HG03469 (cell line): ENCODE results near the gene NUDT4.
A peak's percentile ranks its signal among the peaks of the same experiment; 100 is the strongest.
"Not testable (repeated sequence)": the region's sequence is repeated elsewhere in the genome, so short reads cannot be mapped to it uniquely, and the experiment has no call there.

Experiments
- ATAC-seq: cut with Tn5 transposase; IDR thresholded peaks from one replicate; pipeline ENCODE4 v1.9.1; 2021; ENCODE audit warnings: mild to moderate bottlenecking, moderate library complexity, moderate number of reproducible peaks; ENCODE audit not compliant: unreplicated experiment

Gene NUDT4

DNA sequence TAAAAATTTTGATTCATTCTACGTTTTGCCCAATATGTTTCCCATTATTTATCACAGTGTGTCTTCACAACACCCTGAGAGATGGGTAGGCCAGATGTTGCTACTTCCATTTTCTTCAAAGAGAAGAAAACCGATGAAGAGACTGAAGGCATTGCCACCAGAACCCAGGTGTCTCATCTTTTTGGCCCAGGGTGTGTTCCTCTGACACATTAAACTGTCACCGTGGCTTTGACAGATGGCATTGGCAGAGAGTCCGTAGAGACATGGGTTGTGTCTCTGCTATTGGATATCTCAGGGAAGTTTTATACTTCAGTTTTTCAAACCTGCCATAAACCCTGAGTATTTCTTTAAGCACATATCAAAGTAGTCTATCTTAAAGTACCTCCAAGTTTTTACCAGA, 11.3 kb upstream of the NUDT4 start:
- ATAC-seq, result no peak

DNA sequence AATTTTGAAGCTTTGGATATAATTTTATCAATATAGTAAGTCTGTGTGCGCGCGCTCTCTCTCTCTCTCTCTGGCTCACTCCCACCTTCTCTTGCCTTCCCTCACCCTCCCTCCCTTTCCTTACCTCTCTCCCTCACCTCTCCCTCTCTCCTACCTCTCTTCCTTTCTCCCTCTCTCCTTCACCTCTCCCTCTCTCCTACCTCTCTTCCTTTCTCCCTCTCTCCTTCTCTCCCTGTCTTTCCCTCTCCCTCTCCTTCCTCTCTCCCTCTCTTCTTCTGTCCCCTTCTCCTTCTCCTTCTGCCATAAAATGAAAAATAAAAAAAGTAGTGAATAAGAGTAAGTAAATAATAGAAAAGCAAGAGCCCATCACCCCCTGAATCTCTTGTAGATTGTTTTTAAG, 9.0 kb upstream of the NUDT4 start:
- no peak for ATAC-seq

DNA sequence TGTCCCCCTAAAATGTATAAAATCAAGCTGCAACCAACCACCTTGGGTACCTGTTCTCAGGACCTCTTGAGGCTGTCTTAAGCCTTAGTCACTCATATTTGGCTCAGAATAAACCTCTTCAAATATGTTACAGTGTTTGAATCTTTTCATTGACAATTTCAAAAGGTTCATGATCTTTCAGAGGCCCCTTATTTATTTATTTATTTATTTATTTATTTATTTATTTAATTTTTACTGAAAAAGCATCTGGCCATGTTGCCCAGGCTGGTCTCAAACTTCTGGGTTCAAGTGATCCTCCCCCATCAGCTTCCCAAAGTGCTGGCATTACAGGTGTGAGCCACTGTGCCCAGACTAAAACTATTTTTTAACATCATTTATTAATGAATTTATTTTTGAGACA, 8.2 kb upstream of the NUDT4 start:
- no peak for ATAC-seq

DNA sequence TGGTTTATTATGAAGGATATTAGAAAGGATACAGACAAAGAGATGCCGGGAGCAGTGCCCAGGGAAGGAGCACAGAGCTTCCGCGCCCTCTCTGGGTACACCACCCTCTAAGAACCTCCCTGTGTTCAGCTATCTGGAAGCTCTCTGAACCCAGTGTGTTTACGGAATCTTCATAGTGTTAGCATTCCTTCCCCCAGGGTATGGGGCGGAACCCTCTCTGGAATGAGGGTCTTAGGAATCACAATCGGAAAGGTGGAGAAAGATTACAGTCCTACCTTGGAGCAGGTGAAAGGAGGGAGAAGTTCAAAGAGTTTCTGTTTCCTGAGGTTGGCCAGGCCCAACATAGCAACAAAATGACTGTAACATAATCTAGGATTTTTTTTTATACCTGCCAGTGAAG, 6.8 kb upstream of the NUDT4 start:
- no peak for ATAC-seq

DNA sequence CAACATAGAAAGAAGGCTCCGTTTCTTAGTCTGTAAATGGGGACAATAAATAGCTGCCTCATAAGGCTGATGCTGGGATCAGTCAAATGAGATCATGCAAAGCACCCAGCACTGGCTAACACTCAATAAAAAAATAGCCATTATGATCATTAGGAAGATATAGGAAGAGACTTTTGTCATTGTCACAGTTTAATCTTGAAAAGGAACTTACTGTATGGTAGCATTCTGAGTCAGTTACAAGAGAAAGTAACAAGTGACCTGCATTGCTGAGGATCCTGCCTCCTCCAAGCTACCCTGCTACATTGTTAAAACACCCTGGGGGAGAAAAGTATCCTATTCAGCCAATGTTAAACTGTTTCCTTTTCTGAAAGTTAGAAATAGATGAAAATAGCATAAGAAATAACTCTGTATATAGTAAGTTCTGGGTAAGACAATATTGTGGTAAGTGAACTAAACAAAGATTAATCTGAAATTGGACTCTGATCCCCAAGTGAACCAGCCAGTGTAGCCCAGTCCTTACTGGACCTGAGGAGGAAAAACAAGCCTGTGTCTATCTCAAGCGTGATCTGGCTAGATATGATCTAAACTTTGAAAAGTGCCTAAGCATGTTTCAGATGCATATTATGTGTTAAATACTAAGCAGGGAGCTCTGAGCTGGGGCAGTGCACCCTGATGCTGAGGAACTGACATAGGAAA, 3.6 kb upstream of the NUDT4 start:
- ATAC-seq, result no peak

DNA sequence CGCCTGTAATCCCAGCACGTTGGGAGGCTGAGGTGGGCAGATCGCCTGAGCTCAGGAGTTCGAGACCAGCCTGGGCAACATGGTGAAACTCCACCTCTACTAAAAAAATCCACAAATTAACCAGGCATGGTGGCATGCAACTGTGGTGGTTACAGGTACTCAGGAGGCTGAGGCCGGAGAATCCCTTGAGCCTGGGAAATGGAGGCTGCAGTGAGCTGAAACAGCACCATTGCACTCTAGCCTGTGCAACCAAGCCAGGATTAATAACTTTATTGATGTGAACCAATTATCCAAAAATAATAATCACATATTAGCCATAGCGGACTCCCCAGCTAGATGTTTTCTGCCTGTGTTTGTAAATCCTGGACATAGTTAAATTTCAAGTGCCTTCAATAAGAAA, 1.8 kb upstream of the NUDT4 start:
- no peak for ATAC-seq

DNA sequence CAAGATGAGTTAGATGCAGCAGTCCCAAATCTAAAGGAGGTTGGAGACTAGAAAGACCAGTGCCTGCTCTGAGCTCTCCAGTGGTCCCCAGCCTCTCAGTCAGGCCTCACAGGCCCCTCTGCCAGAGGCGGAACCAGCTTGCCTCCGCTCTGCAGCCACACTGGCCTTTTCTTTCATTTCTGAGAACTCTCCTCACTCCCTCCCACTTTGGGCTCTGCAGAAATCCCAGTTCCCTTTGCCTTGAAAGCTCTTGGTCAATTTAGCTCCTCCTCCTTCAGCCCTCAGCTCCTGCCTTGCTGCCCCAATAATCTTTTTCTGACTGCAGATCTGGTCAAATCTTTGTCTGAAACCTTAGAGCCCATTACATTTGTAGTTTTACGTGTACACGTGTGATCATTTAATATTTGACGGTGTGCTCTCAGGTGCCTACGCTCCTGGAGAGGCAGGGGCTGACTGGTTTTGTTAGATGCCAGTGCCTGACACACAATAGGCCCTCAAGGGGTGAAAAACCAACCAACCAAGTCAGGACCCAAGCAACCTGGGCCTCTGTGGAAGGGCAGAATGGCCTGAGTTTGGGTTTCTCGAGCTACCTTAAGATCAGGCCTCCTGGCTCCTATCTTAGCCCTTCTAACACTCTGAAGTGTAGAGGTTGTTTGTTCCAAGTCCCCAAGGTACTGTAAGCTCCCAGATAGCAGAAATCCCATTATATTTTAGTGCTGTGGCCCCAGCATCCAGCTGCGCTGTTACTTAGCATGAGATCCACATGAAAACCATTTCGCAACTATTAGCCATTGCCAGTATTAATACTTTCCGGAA, 1.1 kb upstream of the NUDT4 start:
- ATAC-seq, result no peak

DNA sequence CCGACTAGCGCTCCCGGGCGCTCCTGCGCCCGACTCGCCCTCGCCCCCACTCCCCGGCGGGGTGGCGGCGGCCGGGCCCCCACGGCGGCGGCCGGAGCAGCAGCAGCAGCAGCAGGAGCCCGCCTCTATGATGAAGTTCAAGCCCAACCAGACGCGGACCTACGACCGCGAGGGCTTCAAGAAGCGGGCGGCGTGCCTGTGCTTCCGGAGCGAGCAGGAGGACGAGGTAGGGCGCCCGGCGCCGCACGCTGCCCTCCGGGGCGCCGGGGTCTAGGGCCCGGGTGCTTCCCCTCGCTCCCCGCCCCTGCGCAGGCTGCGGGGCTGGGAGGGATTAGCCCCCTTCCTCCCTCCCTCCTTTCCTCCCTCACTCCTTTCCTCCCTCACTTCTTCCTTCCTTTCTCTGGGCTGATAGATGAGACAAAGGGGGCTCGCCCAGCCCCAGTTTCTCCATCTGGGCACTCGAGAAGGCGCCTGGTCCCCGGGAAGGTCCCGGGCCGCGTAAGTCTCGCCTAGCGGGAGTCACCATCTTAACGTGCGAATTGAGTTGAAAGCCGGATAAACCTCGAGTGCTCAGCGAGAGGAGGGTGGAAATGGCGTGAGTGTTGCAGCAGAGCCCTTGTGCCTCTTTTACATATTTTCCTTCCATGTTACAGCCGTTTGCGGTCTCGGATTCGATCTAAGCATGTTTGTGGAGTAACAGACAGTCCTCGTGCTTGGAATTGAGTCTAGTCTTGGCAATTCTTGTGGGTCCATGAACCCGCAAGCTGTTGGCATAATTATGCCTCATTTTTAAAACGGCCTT, 672 bp downstream of the NUDT4 start:
- ATAC-seq, result peak; percentile 15

DNA sequence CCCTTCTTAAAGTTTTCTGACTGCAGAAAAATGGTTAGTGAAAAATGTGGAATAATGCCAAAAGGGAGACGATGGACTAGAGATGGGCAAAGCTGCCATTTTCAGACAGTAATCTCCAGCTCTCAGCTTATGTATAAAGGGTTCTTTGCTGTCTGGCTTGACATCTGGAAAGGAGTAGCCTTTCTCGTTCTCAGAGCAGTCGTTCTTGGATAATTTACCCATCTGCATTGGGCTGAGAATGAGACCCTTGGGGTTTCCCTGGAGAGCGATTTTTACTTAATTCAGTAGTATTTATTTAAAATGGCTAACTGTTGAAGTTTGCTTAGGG, 1.2 kb downstream of the NUDT4 start:
- no peak for ATAC-seq

DNA sequence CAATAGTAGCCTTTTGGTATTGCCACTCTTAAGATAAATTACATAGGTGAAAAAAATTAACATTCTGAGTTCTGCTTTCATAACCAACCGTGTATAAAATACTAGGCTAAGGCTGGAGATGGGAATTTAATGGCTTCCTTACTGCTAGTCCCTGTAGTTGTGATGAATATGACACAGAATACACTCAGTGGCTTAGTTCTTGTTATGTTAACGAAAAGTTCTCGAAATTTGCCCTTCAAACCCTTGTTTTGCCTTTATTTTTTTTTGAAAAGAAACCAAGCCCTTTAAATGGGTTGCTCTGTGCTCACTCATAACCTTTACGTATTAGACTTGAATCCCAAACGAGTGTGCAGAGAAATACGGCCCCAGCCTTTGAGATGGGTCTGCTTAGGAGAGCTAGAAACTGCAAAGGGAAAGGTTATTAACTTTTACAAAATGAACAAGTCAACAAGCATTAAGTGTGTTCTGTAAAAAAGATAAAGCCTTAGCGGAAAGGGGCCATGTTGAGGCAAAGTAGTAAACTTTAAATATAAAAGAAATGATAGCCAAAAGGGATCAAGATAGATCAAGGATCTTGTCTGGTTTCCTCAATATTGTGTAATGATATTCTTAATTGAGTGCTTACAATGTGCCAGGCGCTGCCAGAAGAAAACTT, 1.7 kb downstream of the NUDT4 start:
- ATAC-seq, result no peak

DNA sequence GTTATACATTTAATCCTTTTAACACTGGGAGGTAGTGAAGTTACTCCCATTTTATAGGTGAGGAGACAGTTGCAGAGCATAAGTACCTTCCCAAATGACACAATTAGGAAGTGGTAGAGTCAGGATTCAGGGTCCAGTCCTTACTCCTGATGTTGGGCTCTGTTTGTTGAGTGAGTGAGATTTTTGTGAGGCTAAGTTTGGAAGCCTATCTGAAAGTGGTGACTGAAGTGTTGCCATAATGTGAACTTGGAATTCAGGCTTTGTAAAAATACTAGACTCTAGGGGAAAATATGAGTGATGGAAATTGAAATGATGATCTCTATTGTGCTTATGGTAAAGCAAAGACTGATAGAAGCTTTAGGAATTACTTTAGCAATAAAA, 2.2 kb downstream of the NUDT4 start:
- ATAC-seq, result no peak

DNA sequence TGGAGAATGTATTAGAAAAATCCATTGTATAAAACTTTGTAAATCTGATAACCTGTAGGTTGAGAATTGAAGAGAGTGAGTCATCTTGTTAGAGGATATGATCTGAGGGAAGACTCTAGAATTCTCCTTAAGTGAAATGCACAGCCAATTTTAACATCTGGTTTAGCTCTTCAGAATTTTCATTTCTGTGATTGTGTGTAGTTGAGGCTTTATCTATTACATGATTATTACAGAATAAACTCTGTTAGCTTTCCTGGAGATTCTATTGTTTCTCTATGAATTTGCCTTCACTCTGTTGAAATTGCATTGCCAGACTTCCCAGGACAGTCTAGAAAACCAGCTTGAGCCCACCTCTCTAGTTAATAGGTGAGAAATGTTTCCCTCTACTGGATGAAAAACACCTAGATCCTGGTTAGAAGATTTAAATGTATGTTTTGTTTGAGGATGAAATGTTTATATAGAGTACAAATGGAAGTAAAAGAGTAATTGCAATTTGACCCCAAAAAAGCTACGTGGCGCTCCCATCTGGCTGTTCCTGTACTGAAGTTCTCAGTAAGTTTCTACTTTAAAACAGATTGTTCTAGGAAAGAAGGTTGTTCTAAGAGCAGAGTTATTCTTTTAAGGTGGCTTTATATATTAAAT, 2.9 kb downstream of the NUDT4 start:
- no peak for ATAC-seq

DNA sequence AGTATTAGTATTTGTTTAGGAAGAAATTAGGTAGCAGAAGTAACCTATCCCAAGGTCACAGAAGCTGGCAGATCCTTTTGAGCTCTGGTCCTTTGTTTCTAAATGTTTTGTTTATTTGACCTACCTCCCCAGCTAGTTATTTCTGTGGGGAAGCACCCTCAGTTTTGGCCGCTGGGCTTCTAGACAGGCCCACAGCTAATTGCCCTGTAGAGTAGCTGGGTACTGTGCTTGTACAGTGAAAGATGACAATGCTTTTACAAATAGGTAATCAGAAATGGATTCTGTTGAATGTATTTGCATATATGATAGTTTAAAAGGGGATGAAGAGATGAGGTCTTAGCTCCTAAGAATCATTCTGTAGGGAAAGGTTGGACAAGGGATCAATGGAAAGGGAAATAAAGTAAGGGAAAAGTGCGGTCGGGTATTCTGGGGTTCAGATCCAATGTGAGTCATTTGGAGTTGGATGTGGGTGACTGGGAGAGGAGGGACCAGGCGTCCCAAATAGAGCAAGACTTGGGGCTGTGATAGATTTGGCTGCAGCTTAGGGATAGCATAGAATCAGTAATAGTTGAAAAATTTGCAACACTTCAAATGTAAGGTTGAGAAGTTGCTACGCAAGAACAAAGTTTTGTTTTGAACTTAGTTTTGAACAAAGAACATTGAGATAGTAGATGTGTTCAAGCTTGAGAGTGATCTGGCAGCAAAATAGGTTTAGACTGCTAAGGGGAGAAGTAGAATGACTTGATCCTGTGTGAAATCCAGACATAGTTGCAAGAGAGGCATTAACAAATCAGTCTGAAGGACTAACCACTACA, 3.6 kb downstream of the NUDT4 start:
- ATAC-seq, result no peak

DNA sequence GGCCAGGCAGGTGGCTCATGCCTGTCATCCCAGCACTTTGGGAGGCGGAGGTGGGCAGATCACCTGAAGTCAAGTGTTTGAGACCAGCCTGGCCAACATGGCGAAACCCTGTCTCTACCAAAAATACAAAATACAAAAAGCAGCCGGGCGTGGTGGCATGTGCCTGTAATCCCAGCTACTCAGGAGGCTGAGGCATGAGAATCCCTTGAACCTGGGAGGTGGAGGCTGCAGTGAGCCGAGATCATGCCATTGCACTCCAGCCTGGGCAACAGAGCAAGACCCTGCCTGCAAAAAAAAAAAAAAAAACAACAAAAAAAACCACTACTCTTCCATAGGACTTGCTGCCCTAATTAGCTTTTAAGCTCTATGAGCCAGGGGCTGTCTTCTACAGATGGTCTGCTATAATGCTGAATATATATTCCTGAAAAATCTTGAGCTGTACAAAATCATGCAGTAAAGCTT, 4.3 kb downstream of the NUDT4 start:
- not testable (repeated sequence) for ATAC-seq

DNA sequence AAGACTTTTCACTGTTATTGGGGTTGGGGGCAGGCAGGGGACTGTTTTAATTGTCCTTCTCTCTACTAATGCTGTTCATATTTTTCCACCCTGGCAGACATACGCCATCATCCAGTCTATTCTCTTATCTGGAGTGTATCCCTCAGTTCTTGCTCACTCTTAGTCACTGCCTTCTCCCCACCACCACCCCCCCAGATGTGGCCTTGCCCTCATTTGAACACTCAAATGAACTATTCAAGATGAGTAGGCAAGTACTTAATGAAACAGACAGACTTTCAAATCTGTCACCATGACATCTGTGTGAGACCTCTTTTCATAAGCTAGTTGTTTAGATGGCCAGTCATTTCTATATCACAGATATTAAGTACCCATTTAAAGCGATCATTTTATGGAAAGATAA, 10.1 kb downstream of the NUDT4 start:
- ATAC-seq, result no peak

DNA sequence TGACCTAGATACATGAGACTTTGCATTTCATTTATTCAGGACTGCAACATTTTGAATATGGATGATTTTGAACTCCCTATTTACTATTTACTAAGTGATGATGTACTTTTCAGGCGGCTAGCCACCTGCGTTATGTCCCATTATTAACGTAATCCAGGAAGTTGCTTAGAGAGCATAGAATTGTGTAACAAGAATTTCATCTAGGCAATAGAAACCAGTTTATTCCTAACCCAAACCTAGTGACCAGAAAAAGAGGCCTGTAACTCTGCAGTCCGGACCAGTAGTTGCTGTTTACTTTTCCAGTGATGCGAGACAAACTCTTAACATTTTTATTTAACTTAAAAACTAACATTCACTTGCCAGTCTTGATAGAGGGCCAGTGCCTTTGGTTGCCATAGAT, 12.3 kb downstream of the NUDT4 start:
- ATAC-seq, result no peak

DNA sequence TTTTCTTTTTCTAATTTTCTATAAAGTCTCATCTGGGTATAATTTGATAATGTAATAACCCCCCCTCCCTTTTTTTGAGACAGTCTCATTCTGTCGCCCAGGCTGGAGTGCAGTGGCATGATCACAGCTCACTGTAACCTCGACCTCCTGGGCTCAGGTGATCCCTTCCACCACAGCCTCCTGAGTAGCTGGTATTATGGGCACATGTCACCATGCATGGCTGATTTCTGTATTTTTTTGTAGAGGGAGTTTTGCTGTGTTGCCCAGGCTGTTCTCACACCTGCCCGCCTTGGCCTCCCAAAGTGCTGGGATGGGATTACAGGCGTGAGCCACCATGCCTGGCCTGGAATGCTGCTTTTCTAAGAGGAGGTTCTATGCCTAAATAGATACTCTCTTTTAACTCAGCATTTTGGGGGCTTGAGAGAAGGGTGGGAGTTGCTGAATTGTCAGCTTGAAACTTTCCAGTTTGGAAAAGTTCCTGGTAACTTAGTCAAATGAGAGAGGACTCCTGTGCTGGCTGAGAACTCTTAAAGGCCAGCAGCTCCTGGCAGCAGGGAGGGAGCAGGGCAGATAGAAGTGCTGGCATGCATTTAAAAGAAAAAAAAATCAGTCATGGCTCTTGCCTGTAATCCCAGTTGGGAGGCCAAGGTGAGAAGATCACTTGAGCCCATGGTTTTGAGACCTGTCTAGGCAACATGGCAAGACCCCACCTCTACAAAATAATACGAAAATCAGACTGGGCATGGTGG, 13.0 kb downstream of the NUDT4 start:
- ATAC-seq, result no peak

DNA sequence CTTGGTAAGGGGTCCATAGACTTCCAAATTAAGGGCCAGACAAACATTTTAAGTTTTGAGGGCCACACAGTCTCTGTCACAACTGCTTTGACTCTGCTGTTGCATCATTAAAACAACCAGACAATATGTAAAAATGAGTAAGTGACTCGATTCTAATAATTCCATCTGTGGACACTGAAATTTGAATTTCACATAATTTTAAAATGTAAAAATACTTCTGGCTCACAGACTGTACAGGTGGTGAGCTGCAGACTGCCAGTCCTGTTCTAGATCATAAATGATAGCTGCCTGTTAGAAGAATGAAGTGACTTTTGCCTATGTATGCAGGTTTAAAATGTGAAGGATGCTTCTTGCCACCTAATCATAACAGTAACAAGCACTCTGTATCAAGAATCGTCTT, 15.7 kb downstream of the NUDT4 start:
- no peak for ATAC-seq

DNA sequence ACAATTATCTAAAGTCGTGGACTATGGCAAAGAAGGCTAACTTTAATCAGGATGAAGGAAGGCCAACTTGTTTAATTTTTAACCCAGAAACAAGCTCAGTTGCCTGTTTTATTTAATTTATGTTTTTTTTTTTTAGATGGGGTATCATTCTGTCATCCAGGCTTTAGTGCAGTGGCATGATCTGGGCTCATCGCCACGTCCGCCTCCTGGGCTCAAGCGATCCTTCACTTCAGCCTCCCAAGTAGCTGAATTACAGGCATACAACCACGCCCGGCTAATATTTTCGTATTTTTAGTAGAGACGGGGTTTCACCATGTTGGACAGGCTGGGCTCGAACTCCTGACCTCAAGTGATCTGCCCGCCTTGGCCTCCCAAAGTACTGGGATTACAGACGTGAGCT, 19.7 kb downstream of the NUDT4 start:
- no peak for ATAC-seq
